HG02884 (cell line): ENCODE results near the gene CRPPA.
"Not testable (repeated sequence)": the region's sequence is repeated elsewhere in the genome, so short reads cannot be mapped to it uniquely, and the experiment has no call there.

Source experiments
- ATAC-seq: cut with Tn5 transposase; IDR thresholded peaks from one replicate; pipeline ENCODE4 v1.9.1; 2021; ENCODE audit warnings: mild to moderate bottlenecking, moderate library complexity; ENCODE audit not compliant: unreplicated experiment

CRPPA gene

GRCh38 chr7:16421333-16422102, at the start of gene CRPPA:
CRPPA (minus strand) TSS chr7:16421538; CDS start chr7:16421322, 216 bp downstream.
- ATAC-seq, result peak; percentile 20

DNA sequence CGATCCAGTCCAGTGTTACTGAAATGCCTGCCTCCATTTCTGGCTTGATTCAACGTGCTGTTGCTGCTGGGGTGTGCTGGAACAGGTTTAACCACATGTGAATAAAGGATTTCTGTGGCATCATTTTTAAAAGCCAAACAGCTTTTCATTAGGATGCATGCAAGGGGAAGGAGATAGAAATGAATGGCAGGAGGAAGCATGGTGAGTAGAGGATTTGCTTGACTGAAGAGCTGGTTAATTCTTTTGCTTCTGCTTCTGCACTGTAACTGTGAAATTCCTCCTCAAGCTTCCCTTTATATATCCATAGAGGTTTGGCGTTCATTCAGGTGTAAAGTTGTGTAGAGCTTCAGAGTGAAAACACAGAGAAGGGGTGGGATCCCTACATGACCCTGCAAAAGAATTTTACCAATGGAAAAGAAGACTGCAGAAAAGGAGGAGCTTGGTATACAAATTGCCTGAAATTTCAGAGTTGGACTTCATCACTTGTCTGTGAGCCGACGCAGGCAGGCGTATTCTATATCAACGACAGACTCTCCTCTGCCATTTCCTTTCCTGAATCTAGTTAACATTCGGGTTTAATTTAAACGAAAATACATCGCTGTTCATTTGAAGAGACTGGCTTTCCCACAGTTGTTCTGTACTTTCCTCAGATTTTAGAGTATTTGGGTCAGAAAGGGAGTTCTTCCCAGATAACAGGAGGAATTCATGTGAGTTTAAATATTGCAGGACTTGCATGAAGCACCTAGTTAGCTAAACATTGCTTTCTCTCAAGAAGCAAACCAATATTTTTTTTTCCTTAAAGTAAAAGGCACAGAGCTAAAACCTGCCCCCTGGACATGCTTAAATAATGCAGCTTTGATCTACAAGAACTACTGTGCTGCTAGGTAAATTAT, 44.4 kb upstream of the CRPPA start, which contains the start of gene SOSTDC1:
Gene SOSTDC1, minus strand, starts transcription at position 270 of the 893 bp plus-strand sequence. Its CDS starts 70 bp downstream, at position 200.
- ATAC-seq, result no peak

DNA sequence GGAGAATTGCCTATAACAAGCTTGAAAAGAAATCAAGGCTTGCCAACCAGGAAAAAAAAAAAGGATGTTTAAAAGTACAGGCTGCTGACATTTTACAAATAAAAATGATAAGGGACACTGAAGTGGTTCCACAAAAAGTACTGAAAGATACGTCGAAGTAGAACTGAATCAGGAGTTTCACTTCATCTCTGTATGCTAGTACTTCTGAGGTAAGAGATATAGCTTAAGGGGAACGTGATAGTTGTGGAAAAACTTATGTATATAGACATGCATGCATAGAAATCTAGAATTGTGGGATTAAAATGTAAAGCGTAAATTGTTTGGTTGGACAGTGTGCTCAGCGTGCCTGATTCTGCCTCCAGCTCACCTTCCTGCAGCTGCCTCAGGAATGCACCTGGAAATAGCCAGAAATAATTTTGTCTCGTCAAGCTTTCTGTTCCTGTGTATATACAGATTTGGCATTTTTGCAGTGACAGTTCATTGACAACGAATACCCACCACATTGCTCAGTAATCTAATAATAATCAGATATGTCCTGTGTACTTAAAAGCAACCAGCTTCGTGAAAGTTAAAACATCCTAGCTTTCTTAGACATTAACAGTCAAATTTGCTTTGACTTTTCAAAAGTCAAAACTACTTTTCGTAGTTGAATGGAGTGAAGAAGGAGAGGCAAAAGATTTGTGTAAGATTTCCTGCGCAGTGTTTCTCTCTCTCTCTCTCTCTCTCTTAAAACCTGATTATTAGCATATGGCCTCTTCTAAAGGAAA, 42.8 kb upstream of the CRPPA start:
- no peak for ATAC-seq

DNA sequence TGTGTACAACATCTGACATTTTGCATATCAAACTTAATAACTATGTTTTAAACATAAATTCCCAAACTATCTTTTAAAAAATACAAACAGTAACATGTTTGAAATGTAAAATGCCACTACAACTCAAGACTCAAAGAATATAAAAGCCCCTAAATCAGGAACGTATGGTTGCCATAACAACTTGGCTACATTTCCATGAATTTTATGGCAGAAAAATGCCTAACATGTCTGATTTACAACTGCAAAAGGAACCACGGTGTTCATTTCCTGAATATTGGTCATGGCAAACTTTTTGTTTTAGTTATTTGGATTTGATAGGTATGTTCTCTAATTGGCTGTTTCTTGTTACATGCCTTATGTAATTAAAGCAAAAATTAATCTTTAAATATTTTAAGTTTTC, 42.2 kb upstream of the CRPPA start:
- ATAC-seq, result no peak

GRCh38 chr7:16462431-16462889, 41.1 kb upstream of the CRPPA start:
- no peak for ATAC-seq

- ATAC-seq, result no peak
Measured at GRCh38 chr7:16460789-16461493, 39.6 kb upstream of the CRPPA start.

GRCh38 chr7:16456303-16456702, 35.0 kb upstream of the CRPPA start:
- not testable (repeated sequence) for ATAC-seq

DNA sequence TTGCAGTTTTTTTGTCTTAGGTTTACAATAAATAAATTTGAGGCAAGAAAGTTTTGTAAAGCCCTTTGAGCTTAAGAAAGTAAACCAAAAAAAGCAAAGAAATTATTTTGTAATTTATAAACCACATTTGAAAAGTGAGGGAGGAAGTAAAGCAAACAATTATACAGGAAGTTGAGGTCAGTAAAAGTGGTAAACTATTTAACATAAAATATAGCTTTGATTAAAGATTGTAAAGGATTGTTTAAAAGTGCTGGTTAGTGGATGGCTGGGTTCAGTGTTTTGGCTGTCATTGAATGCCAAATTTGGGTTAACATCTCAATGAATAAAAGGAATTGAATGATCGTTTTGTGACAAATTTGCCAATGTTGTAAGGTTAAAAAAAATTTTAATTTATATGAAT, 34.3 kb upstream of the CRPPA start:
- no peak for ATAC-seq

DNA sequence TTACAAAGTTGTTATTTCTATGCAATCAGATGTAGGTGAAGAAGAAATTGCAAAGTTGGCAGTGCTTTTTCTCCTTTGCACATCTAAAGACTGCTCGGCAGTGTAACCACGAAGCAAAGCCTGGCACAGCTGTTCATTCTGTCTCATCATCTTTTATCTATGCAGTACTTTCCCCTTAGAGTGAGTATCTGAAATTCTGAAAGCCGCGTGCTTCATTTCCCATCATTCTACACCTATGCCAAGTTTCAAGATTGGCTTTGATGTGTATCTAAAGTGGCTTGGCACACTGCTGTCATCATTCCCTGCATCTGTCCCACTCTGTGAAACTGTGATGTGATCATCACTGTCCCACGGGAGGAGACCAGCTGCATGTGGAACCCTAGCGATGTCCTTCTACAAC, 29.0 kb upstream of the CRPPA start:
- ATAC-seq, result no peak

DNA sequence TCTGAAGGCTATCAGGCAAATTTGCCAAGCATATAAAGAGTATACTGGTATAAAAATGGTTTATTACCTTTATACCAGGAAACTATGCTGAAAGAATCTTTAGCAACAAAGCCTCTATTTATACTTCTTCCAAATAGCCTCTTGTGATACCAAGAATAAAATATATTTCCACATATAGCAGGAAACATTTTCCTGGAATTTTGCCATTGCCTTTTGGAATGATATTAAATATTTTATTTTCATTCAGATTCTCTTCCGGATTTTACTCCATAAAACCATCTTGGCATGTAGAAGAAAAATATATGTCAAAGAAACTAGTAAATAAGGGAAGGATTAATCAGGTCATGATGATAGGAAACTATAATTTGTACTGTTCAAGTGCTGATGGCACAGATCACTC, 26.5 kb upstream of the CRPPA start:
- no peak for ATAC-seq

GRCh38 chr7:16446508-16446907, 25.2 kb upstream of the CRPPA start:
- no peak for ATAC-seq

- ATAC-seq, result not testable (repeated sequence)
Measured at GRCh38 chr7:16443871-16444270, 22.5 kb upstream of the CRPPA start.

- ATAC-seq, result no peak
Measured at GRCh38 chr7:16438988-16439387, 17.6 kb upstream of the CRPPA start.

- no peak for ATAC-seq
Measured at GRCh38 chr7:16436306-16436705, 15.0 kb upstream of the CRPPA start.

DNA sequence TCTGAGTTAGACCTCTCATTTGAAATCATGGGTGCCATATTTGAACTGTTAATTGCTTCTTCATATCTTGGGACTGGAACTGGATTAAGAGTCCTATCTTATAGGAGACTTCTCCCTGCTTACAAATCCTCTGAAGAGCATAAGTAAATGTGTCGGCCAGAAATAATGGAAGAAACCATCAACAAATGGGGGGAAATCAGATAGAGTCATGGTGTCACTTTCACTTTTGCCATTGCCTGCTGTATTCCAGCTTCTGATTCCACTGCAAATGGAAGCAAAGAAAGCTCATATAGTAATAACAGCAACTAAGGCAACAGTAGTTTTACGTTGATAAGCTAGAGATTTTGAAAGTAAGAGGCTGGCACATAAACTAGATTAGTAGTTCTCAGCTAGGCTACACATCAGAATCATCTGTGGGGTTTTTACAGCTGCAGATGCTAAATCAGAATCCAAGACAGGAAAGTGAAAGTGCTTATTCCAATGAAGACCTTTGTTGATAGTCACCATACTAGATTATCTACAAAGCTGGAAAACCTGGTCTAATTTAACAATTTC, 12.3 kb upstream of the CRPPA start:
- no peak for ATAC-seq

DNA sequence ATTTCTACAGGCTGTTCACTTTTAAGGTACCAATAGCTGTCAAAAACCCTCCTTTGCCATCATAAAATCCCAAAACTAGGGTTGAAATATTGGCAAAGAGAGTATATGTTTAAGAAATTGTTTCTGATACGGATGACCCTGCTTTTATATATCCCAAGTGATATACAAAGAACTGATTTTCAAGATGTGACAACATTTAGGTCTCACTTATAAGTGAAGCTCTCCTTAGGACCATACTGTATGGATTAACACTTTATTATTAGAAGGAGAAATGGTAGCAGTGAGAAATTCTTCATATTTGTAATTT, 11.0 kb upstream of the CRPPA start:
- ATAC-seq, result no peak

- ATAC-seq, result no peak
Measured at GRCh38 chr7:16431646-16432424, 10.5 kb upstream of the CRPPA start.

- ATAC-seq, result no peak
Measured at GRCh38 chr7:16430133-16430532, 8.8 kb upstream of the CRPPA start.

DNA sequence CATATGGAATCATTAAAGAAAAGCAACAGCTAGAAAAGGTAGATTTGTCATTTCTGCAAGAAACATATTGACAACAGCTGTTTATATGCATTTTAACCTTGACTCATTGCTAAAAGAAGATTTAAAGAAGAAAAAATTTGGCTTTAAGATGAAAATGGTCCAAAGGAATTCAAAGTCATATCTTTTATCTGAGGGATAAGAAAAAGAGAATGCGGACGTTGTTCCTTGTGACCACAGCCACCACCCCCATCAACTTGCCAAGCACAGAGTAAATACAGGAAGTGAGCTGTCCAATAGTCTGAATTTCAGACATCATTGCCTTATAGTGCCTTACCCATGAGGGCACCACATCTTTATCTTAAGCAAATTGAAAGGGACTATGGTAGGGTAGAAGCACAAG, 7.3 kb upstream of the CRPPA start:
- ATAC-seq, result no peak

DNA sequence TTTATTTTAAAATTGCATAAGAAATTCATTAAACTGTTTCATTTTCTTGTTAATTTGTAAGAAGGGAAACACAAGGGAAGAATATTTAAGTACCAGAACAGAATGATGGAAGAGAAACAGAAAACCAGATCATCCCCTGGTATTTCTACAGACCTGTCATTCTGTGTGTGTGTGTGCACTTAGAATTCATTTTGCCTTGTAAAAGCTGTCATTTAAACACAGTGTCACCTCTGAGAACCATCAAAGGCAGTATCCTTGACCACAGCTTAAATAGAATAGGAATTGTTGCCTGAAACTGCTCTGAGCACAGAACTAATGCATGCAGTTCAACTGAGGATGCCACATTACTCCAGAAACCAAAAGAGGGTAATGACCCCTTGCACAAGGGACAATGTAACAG, 6.8 kb upstream of the CRPPA start:
- ATAC-seq, result no peak
